Measurements from ENCODE around the gene ENGASE. TPM values are rescaled to one million over a fixed set of nuclear protein-coding genes. Genes with fewer than 3 reads are reported as not detected.

Gene ENGASE
- total RNA-seq, 2 donors from 2014 or later = 24.9 to 50.8 TPM

- Histone ChIP-seq H3K36me3 (replicated peaks in 1 of 2; ENCODE audit: insufficient read depth in 1 of 2, low read depth in 2 of 2) (peaks cover 0 to 3% of the 10 kb centered on the region in 2 donors), H3K4me1 (no peaks in the 10 kb centered on the region), H3K27me3 (no peaks in the 10 kb centered on the region), H3K9me3 (no peaks in the 10 kb centered on the region), H3K27ac (no peak overlapping the region), H3K4me3 (no peak overlapping the region)
- peak; percentile 72 for ATAC-seq
- 28 to 33% methylated on average over 3 to 11 of the region's 12 CpGs for WGBS, 2 donors
- TF ChIP-seq CTCF (IDR thresholded peaks at IDR 0.05) (peak; percentile 77 to 90 (median 85)), POLR2A (IDR thresholded peaks at IDR 0.05) (no peak)
- peak; percentile 72 to 83 (median 76) for DNase-seq
- intact Hi-C loops (cut with DNase I) = loop anchor here (5.0 kb wide), 1 partner anchor 305 kb away; no protein-coding TSS in a partner anchor
Measured at GRCh38 chr17:79087428-79088143, 13.0 kb downstream of the ENGASE start.

- DNase-seq = no peak
- no peak for ATAC-seq
- Histone ChIP-seq H3K4me1 (no peaks in the 10 kb centered on the region), H3K36me3 (replicated peaks in 1 of 2; ENCODE audit: insufficient read depth in 1 of 2, low read depth in 2 of 2) (peaks cover 0 to 2% of the 10 kb centered on the region in 2 donors), H3K27me3 (peaks cover 0 to 4% of the 10 kb centered on the region in 2 donors), H3K9me3 (no peaks in the 10 kb centered on the region), H3K27ac (no peak overlapping the region), H3K4me3 (no peak overlapping the region)
- intact Hi-C loops (cut with DNase I) = loop anchor here (5.0 kb wide), 1 partner anchor 304 kb away; no protein-coding TSS in a partner anchor
- no peak for TF ChIP-seq CTCF (IDR thresholded peaks at IDR 0.05)
- no peak for TF ChIP-seq POLR2A (IDR thresholded peaks at IDR 0.05)
- 89 to 94% methylated on average over 17 to 26 of the region's 26 CpGs for WGBS, 2 donors
Measured at GRCh38 chr17:79088247-79088996, 13.8 kb downstream of the ENGASE start.

- H3K27me3 ChIP-seq = peaks cover 0 to 4% of the 10 kb centered on the region in 2 donors
- DNase-seq (no peak), ATAC-seq (no peak)
- H3K27ac ChIP-seq = no peak overlapping the region
- no peak overlapping the region for H3K4me3 ChIP-seq
- no peaks in the 10 kb centered on the region for H3K4me1 ChIP-seq
- no peaks in the 10 kb centered on the region for H3K9me3 ChIP-seq
- intact Hi-C loops (cut with DNase I) = loop anchor here (5.0 kb wide), 1 partner anchor 303 kb away; no protein-coding TSS in a partner anchor
- H3K36me3 ChIP-seq (replicated peaks in 1 of 2; ENCODE audit: insufficient read depth in 1 of 2, low read depth in 2 of 2) = no peaks in the 10 kb centered on the region
- TF ChIP-seq POLR2A (IDR thresholded peaks at IDR 0.05) (no peak), CTCF (IDR thresholded peaks at IDR 0.05) (no peak)
- 47 to 62% methylated on average over 4 to 8 of the region's 8 CpGs for WGBS, 2 donors
Measured at GRCh38 chr17:79088997-79089328, 14.3 kb downstream of the ENGASE start.

GRCh38 chr17:79089720-79090442, 15.3 kb downstream of the ENGASE start:
- Histone ChIP-seq H3K36me3 (replicated peaks in 1 of 2; ENCODE audit: insufficient read depth in 1 of 2, low read depth in 2 of 2) (no peaks in the 10 kb centered on the region), H3K27me3 (peaks cover 0 to 4% of the 10 kb centered on the region in 2 donors), H3K9me3 (no peaks in the 10 kb centered on the region), H3K4me1 (no peaks in the 10 kb centered on the region), H3K4me3 (no peak overlapping the region), H3K27ac (no peak overlapping the region)
- intact Hi-C loops (cut with DNase I) = loop anchor here (5.0 kb wide), 1 partner anchor 302 kb away; no protein-coding TSS in a partner anchor
- WGBS, 2 donors = 50% methylated on average over 8 to 27 of the region's 31 CpGs
- peak in 2 of 4 donors; percentile 14 to 33 for DNase-seq
- no peak for TF ChIP-seq CTCF (IDR thresholded peaks at IDR 0.05)
- TF ChIP-seq POLR2A (IDR thresholded peaks at IDR 0.05) = no peak
- ATAC-seq = no peak

All from body of pancreas (tissue), 4 donors.